GM18909 (cell line): ENCODE data around the gene NFIC.
A peak's percentile ranks its signal among the peaks of the same experiment; 100 is the strongest.

ENCODE experiments used
- ATAC-seq: cut with Tn5 transposase; IDR thresholded peaks from one replicate; pipeline ENCODE4 v1.9.1; 2021; ENCODE audit warnings: mild to moderate bottlenecking; ENCODE audit not compliant: unreplicated experiment, poor library complexity

NFIC gene

GRCh38 chr19:3358689-3359014 lies 7.7 kb upstream of the NFIC start:
- ATAC-seq: no peak

- peak; percentile 38 for ATAC-seq
Measured at GRCh38 chr19:3359015-3359918, 7.1 kb upstream of the NFIC start.

DNA sequence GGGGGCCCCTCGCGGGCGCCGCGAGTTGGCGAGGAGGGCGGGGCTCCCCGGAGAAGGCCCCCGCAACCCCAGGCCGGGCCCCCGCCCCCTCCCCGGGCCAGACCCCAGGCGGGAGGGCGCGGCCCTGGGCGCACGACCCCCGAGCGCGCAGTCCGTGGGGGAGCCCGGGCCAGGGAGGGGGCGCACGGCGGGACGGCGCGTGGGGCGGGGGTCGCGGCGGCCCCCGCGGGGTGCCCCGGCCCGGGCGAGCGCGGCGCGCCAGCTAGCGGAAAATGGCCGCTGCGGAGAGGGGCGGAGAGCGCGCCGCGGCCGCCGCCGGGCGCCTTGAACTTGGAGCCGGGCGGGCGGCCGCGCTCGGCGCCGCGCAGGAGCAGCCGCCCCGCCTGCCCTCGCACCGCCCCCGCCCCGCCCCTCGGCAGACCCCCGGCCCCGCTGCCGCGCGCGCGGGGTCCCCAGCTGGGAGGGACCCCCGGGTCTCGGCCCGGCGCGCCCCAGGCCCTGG lies 6.4 kb upstream of the NFIC start:
- peak; percentile 17 for ATAC-seq

- ATAC-seq: peak; percentile 25
Measured at GRCh38 chr19:3360421-3361383, 5.7 kb upstream of the NFIC start.

GRCh38 chr19:3361384-3362216 lies 4.8 kb upstream of the NFIC start:
- ATAC-seq: no peak

GRCh38 chr19:3362217-3362906 lies 4.0 kb upstream of the NFIC start:
- ATAC-seq: no peak

- ATAC-seq: no peak
Measured at GRCh38 chr19:3363841-3364500, 2.4 kb upstream of the NFIC start.

DNA sequence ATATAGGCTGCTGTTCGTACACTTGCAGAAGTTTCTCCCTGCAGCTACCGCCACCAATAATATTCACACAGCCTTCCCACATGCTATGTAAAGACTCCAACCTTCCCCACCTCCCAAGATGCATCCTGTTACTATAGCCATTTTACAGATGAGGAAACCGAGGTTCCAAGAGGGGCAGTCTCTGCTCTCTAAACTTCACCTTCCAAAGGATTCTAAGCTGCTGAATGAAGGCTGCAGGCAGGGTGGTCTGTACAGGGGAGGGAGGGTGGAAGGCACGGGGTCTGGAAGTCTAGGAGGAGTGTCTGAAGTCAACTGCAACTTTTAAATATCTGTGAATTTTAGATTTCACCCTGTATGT lies 1.9 kb upstream of the NFIC start:
- ATAC-seq: no peak

DNA sequence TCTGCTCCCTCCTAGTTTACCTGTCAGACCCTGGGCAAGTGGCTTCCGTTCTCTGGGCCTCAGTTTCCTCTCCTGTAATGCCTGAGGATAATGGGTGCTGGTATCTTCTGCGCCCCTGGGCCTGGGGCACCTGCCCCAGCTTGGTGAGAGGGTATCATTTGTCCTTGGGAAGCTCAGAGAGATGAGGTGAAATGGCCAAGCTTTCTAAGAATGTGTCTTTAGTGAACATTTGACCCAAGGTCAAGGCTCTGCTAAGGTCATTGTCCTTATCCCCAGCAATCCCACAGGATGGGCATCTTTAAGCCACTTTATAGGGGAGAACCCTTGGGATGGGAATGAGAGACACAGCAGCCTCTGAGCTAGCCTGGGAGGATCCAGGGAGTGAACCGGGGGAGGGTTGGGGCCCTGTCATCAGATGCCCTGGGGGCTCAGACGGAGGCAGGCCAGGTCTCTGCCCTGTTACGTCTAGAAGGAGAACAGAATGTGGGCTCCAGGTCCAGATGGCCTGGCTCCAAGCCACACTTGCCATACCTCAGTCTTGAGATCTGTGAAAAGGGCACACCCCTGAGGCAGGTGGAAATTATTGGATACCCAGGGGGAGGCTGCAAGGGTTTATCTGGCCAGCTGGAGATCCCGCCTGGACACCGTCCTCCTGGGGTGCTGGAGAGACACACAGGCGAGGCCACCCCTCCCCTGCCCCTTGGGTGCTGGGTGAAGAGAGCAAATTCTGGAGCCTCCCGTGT lies 1.1 kb upstream of the NFIC start:
- ATAC-seq: no peak

- no peak for ATAC-seq
Measured at GRCh38 chr19:3366753-3367627, 607 bp downstream of the NFIC start.

GRCh38 chr19:3367628-3368440 lies 1.5 kb downstream of the NFIC start:
- no peak for ATAC-seq

GRCh38 chr19:3368441-3368795 lies 2.0 kb downstream of the NFIC start:
- no peak for ATAC-seq

DNA sequence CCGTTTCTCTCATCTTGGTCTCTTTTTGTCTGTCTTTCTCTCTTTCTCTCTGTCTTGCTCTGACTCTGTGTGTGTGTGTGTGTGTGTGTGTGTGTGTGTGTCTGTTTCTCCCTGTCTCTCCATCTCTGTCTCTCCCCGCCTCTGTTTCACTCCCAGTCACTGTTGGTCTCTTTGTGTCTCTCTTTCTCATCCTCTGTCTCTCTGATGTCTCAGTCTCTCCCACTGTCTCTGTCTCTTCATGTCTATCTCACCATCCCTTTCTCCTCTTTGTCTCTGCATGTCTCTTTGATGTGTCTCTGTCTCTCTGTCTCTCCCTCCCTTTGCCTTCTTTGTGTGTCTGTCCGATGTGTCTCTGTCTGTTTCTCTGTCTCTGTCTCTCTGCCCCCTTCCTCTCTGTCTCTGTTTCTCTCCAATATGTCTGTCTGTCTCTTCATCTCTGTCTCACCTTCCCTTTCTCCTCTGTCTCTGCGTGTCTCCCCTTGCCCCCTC lies 2.5 kb downstream of the NFIC start:
- no peak for ATAC-seq

DNA sequence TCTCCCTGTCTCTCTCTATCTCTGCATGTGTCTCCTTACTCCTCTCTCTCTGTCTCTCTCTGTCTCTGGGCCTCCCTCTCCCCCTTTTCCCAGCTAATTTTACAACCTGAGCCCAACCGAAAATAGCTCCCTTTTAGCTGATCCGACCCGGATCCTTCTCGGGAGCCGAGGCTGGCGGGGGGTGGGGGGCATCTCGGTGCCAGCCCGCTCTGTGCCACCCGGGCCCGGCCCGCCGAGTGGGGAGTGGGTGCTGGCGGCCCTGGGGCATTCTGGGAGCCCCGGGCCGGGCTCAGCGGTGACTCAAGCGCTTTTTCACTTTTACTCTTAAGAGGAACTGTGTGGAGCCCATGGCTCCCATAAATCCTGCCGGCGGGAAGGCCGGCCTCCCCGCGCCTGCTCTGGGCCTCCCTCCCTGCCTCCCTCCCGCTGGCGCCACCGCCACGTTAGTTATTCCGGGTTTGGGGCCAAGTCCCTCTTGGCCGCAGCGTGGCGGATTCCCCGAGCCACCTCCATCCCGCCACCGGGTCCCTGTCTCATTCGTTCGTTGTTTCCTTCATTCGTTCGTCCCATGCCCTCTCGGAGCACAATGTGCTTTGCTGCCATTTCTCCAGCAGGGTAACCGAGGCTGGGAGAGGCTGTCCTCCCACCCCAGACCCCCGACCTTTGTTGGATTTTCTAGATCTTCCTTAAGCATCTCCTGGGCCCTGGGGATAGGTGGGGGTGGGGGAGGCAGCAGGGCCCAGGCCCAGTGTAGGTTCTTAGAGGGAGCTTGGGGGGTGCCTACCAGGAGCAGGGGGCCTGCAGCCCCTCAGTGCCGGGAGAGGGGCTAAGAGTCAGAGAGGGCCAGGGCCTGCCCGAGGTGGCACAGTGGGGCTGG lies 3.2 kb downstream of the NFIC start:
- no peak for ATAC-seq

DNA sequence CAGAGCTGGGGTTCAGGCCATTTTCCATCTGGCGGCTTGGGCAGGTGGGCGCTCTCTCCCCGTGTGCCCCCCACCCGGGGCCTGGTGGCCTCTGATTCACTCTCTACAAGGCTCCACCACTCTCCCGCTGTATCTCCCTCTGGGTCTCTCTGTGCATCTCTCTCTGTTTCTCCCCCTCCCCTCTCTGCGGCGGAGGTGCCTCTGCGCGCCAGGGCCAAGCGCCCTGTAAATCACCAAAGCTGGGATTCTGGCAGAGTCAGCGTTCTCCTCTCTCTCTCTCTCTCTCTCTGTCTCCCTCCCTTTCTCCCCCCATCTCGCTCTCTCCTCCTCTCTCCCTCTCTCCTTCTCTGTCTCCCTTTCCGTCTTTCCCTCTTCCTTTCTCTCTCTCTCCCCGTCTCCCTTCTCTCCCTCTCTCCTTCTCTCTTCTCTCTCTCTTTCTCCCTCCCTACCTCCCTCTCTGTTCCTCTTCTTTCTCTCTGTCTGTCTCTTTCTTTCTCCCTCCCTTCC lies 3.9 kb downstream of the NFIC start:
- no peak for ATAC-seq
